Astrocyte of the hippocampus (primary cell): ENCODE results near the gene SMPD1.
"Not testable (repeated sequence)": the region's sequence is repeated elsewhere in the genome, so short reads cannot be mapped to it uniquely, and the experiment has no call there.

Source experiments
- DNase-seq: peaks from one replicate; pipeline ENCODE4 v3.0.0; 2011; ENCODE audit warnings: low read depth, low spot score

Gene SMPD1

GRCh38 chr11:6388748-6389147 is 1.5 kb upstream of the SMPD1 start:
- DNase-seq = no peak

GRCh38 chr11:6390718-6391469 is 620 bp downstream of the SMPD1 start:
- no peak for DNase-seq

GRCh38 chr11:6391537-6392134 is 1.4 kb downstream of the SMPD1 start:
- DNase-seq = no peak

- DNase-seq = not testable (repeated sequence)
These were observed 2.0 kb downstream of the SMPD1 start for GRCh38 chr11:6392251-6392650.

- no peak for DNase-seq
These were observed 3.9 kb downstream of the SMPD1 start for GRCh38 chr11:6393989-6394670.

- DNase-seq = no peak
These were observed 5.3 kb downstream of the SMPD1 start for GRCh38 chr11:6395470-6396060.

- DNase-seq = no peak
These were observed 6.9 kb downstream of the SMPD1 start for GRCh38 chr11:6397156-6397555.

GRCh38 chr11:6397636-6398035 is 7.4 kb downstream of the SMPD1 start:
- DNase-seq = peak; percentile 51

GRCh38 chr11:6400431-6401345 is 10.4 kb downstream of the SMPD1 start:
- DNase-seq = no peak

GRCh38 chr11:6401464-6401863 is 11.2 kb downstream of the SMPD1 start:
- DNase-seq = no peak

- DNase-seq = no peak
These were observed 11.8 kb downstream of the SMPD1 start for GRCh38 chr11:6402061-6402470.

- DNase-seq = no peak
These were observed 12.3 kb downstream of the SMPD1 start for GRCh38 chr11:6402561-6402981.

GRCh38 chr11:6403539-6403938 is 13.3 kb downstream of the SMPD1 start:
- no peak for DNase-seq

GRCh38 chr11:6404342-6405051 is 14.2 kb downstream of the SMPD1 start:
- DNase-seq = no peak

- DNase-seq = peak; percentile 79
These were observed 14.9 kb downstream of the SMPD1 start for GRCh38 chr11:6405052-6405667.

GRCh38 chr11:6405846-6406245 is 15.6 kb downstream of the SMPD1 start:
- DNase-seq = no peak

GRCh38 chr11:6406370-6406769 is 16.1 kb downstream of the SMPD1 start:
- DNase-seq = no peak

- no peak for DNase-seq
These were observed 20.6 kb downstream of the SMPD1 start for GRCh38 chr11:6410695-6411430.

GRCh38 chr11:6411594-6412031 is 21.3 kb downstream of the SMPD1 start:
- no peak for DNase-seq
